ENCODE data around the gene DLX4.

- no peak for TF ChIP-seq POLR2A (IDR thresholded peaks at IDR 0.05; ENCODE audit: low read length)
- no peak for TF ChIP-seq GATA1 (IDR thresholded peaks at IDR 0.05; ENCODE audit: low read depth, low read length)
Measured at GRCh38 chr17:49980703-49981197, 11.8 kb downstream of the DLX4 start.
